ENCODE measurements around the gene MBD5. TPM values are rescaled to one million over a fixed set of nuclear protein-coding genes. Genes with fewer than 3 reads are reported as not detected.
"Not testable (repeated sequence)": the region's sequence is repeated elsewhere in the genome, so short reads cannot be mapped to it uniquely, and the experiment has no call there.

The MBD5 gene
- total and polyA plus RNA-seq, 2 donors, result 13.3 to 13.4 TPM

- Histone ChIP-seq H3K4me1 (ENCODE audit: control insufficient read depth in 2 of 2, insufficient read depth in 2 of 2, low read length in 2 of 2) (no peaks in the 10 kb centered on the region), H3K9me3 (ENCODE audit: control insufficient read depth in 2 of 2, insufficient read depth in 1 of 2, low read length in 1 of 2) (peaks cover 0 to 7% of the 10 kb centered on the region in 2 donors), H3K36me3 (ENCODE audit: control insufficient read depth in 2 of 2, insufficient read depth in 2 of 2, low read length in 1 of 2) (peaks cover 6 to 8% of the 10 kb centered on the region in 2 donors), H3K27ac (ENCODE audit: low read depth in 1 of 2, low read length in 1 of 2) (no peak overlapping the region), H3K27me3 (ENCODE audit: control insufficient read depth in 2 of 2, insufficient read depth in 1 of 2, low read length in 1 of 2) (no peaks in the 10 kb centered on the region), H3K4me3 (ENCODE audit: low read length in 2 of 2) (no peak overlapping the region)
- DNase-seq (ENCODE audit: low read depth in 6 of 9, low spot score in 9 of 9), result no peak
- WGBS, result 95% methylated on average over 4 of the region's 4 CpGs
Measured at GRCh38 chr2:147998203-147998602, 22.7 kb upstream of the MBD5 start.

- no peak overlapping the region for H3K4me3 ChIP-seq (ENCODE audit: low read length in 2 of 2)
- no peak overlapping the region for H3K27ac ChIP-seq (ENCODE audit: low read depth in 1 of 2, low read length in 1 of 2)
- H3K9me3 ChIP-seq (ENCODE audit: control insufficient read depth in 2 of 2, insufficient read depth in 1 of 2, low read length in 1 of 2), result peaks cover 0 to 7% of the 10 kb centered on the region in 2 donors
- WGBS, result 87% methylated on average over 2 of the region's 2 CpGs
- peaks cover 6 to 8% of the 10 kb centered on the region in 2 donors for H3K36me3 ChIP-seq (ENCODE audit: control insufficient read depth in 2 of 2, insufficient read depth in 2 of 2, low read length in 1 of 2)
- no peak for DNase-seq (ENCODE audit: low read depth in 6 of 9, low spot score in 9 of 9)
- H3K27me3 ChIP-seq (ENCODE audit: control insufficient read depth in 2 of 2, insufficient read depth in 1 of 2, low read length in 1 of 2), result no peaks in the 10 kb centered on the region
- H3K4me1 ChIP-seq (ENCODE audit: control insufficient read depth in 2 of 2, insufficient read depth in 2 of 2, low read length in 2 of 2), result no peaks in the 10 kb centered on the region
Measured at GRCh38 chr2:147999126-147999525, 21.8 kb upstream of the MBD5 start.

- H3K27me3 ChIP-seq (ENCODE audit: control insufficient read depth in 2 of 2, insufficient read depth in 1 of 2, low read length in 1 of 2), result no peaks in the 10 kb centered on the region
- no peak for DNase-seq (ENCODE audit: low read depth in 6 of 9, low spot score in 9 of 9)
- H3K4me3 ChIP-seq (ENCODE audit: low read length in 2 of 2), result no peak overlapping the region
- WGBS, result 93% methylated on average over 1 of the region's 1 CpG
- no peak overlapping the region for H3K27ac ChIP-seq (ENCODE audit: low read depth in 1 of 2, low read length in 1 of 2)
- peaks cover 0 to 7% of the 10 kb centered on the region in 2 donors for H3K9me3 ChIP-seq (ENCODE audit: control insufficient read depth in 2 of 2, insufficient read depth in 1 of 2, low read length in 1 of 2)
- no peaks in the 10 kb centered on the region for H3K4me1 ChIP-seq (ENCODE audit: control insufficient read depth in 2 of 2, insufficient read depth in 2 of 2, low read length in 2 of 2)
- peaks cover 5 to 6% of the 10 kb centered on the region in 2 donors for H3K36me3 ChIP-seq (ENCODE audit: control insufficient read depth in 2 of 2, insufficient read depth in 2 of 2, low read length in 1 of 2)
Measured at GRCh38 chr2:148000095-148000494, 20.8 kb upstream of the MBD5 start.

GRCh38 chr2:148002420-148002819 is 18.5 kb upstream of the MBD5 start:
- not testable (repeated sequence) for H3K36me3 ChIP-seq (ENCODE audit: control insufficient read depth in 2 of 2, insufficient read depth in 2 of 2, low read length in 1 of 2); H3K27me3 ChIP-seq (ENCODE audit: control insufficient read depth in 2 of 2, insufficient read depth in 1 of 2, low read length in 1 of 2); H3K4me3 ChIP-seq (ENCODE audit: low read length in 2 of 2); H3K27ac ChIP-seq (ENCODE audit: low read depth in 1 of 2, low read length in 1 of 2); H3K4me1 ChIP-seq (ENCODE audit: control insufficient read depth in 2 of 2, insufficient read depth in 2 of 2, low read length in 2 of 2); DNase-seq (ENCODE audit: low read depth in 6 of 9, low spot score in 9 of 9); H3K9me3 ChIP-seq (ENCODE audit: control insufficient read depth in 2 of 2, insufficient read depth in 1 of 2, low read length in 1 of 2)

GRCh38 chr2:148006249-148007007 is 14.5 kb upstream of the MBD5 start:
- 87% methylated on average over 6 of the region's 6 CpGs for WGBS
- no peaks in the 10 kb centered on the region for H3K36me3 ChIP-seq (ENCODE audit: control insufficient read depth in 2 of 2, insufficient read depth in 2 of 2, low read length in 1 of 2)
- no peaks in the 10 kb centered on the region for H3K4me1 ChIP-seq (ENCODE audit: control insufficient read depth in 2 of 2, insufficient read depth in 2 of 2, low read length in 2 of 2)
- no peak for DNase-seq (ENCODE audit: low read depth in 6 of 9, low spot score in 9 of 9)
- H3K4me3 ChIP-seq (ENCODE audit: low read length in 2 of 2), result no peak overlapping the region
- H3K9me3 ChIP-seq (ENCODE audit: control insufficient read depth in 2 of 2, insufficient read depth in 1 of 2, low read length in 1 of 2), result peaks cover 0 to 4% of the 10 kb centered on the region in 2 donors
- H3K27me3 ChIP-seq (ENCODE audit: control insufficient read depth in 2 of 2, insufficient read depth in 1 of 2, low read length in 1 of 2), result no peaks in the 10 kb centered on the region
- no peak overlapping the region for H3K27ac ChIP-seq (ENCODE audit: low read depth in 1 of 2, low read length in 1 of 2)

GRCh38 chr2:148007219-148007900 is 13.5 kb upstream of the MBD5 start:
- H3K27ac ChIP-seq (ENCODE audit: low read depth in 1 of 2, low read length in 1 of 2), result no peak overlapping the region
- 98% methylated on average over 5 of the region's 5 CpGs for WGBS
- H3K9me3 ChIP-seq (ENCODE audit: control insufficient read depth in 2 of 2, insufficient read depth in 1 of 2, low read length in 1 of 2), result peaks cover 0 to 4% of the 10 kb centered on the region in 2 donors
- H3K27me3 ChIP-seq (ENCODE audit: control insufficient read depth in 2 of 2, insufficient read depth in 1 of 2, low read length in 1 of 2), result no peaks in the 10 kb centered on the region
- no peaks in the 10 kb centered on the region for H3K4me1 ChIP-seq (ENCODE audit: control insufficient read depth in 2 of 2, insufficient read depth in 2 of 2, low read length in 2 of 2)
- no peak for DNase-seq (ENCODE audit: low read depth in 6 of 9, low spot score in 9 of 9)
- H3K4me3 ChIP-seq (ENCODE audit: low read length in 2 of 2), result no peak overlapping the region
- H3K36me3 ChIP-seq (ENCODE audit: control insufficient read depth in 2 of 2, insufficient read depth in 2 of 2, low read length in 1 of 2), result no peaks in the 10 kb centered on the region

GRCh38 chr2:148008411-148008810 is 12.5 kb upstream of the MBD5 start:
- H3K4me3 ChIP-seq (ENCODE audit: low read length in 2 of 2); H3K27ac ChIP-seq (ENCODE audit: low read depth in 1 of 2, low read length in 1 of 2); DNase-seq (ENCODE audit: low read depth in 6 of 9, low spot score in 9 of 9); H3K27me3 ChIP-seq (ENCODE audit: control insufficient read depth in 2 of 2, insufficient read depth in 1 of 2, low read length in 1 of 2); H3K9me3 ChIP-seq (ENCODE audit: control insufficient read depth in 2 of 2, insufficient read depth in 1 of 2, low read length in 1 of 2); H3K4me1 ChIP-seq (ENCODE audit: control insufficient read depth in 2 of 2, insufficient read depth in 2 of 2, low read length in 2 of 2); H3K36me3 ChIP-seq (ENCODE audit: control insufficient read depth in 2 of 2, insufficient read depth in 2 of 2, low read length in 1 of 2): not testable (repeated sequence)
- WGBS, result 99% methylated on average over 7 of the region's 7 CpGs

- H3K9me3 ChIP-seq (ENCODE audit: control insufficient read depth in 2 of 2, insufficient read depth in 1 of 2, low read length in 1 of 2), result no peaks in the 10 kb centered on the region
- DNase-seq (ENCODE audit: low read depth in 6 of 9, low spot score in 9 of 9), result no peak
- 97% methylated on average over 2 of the region's 2 CpGs for WGBS
- no peaks in the 10 kb centered on the region for H3K27me3 ChIP-seq (ENCODE audit: control insufficient read depth in 2 of 2, insufficient read depth in 1 of 2, low read length in 1 of 2)
- no peak overlapping the region for H3K27ac ChIP-seq (ENCODE audit: low read depth in 1 of 2, low read length in 1 of 2)
- H3K4me3 ChIP-seq (ENCODE audit: low read length in 2 of 2), result no peak overlapping the region
- H3K4me1 ChIP-seq (ENCODE audit: control insufficient read depth in 2 of 2, insufficient read depth in 2 of 2, low read length in 2 of 2), result no peaks in the 10 kb centered on the region
- no peaks in the 10 kb centered on the region for H3K36me3 ChIP-seq (ENCODE audit: control insufficient read depth in 2 of 2, insufficient read depth in 2 of 2, low read length in 1 of 2)
Measured at GRCh38 chr2:148013876-148014275, 7.0 kb upstream of the MBD5 start.

GRCh38 chr2:148014616-148015015 is 6.3 kb upstream of the MBD5 start:
- Histone ChIP-seq H3K4me1 (ENCODE audit: control insufficient read depth in 2 of 2, insufficient read depth in 2 of 2, low read length in 2 of 2) (peaks cover 3% of the 10 kb centered on the region in 2 donors), H3K9me3 (ENCODE audit: control insufficient read depth in 2 of 2, insufficient read depth in 1 of 2, low read length in 1 of 2) (no peaks in the 10 kb centered on the region), H3K36me3 (ENCODE audit: control insufficient read depth in 2 of 2, insufficient read depth in 2 of 2, low read length in 1 of 2) (no peaks in the 10 kb centered on the region), H3K4me3 (ENCODE audit: low read length in 2 of 2) (no peak overlapping the region), H3K27me3 (ENCODE audit: control insufficient read depth in 2 of 2, insufficient read depth in 1 of 2, low read length in 1 of 2) (no peaks in the 10 kb centered on the region), H3K27ac (ENCODE audit: low read depth in 1 of 2, low read length in 1 of 2) (no peak overlapping the region)
- 95% methylated on average over 5 of the region's 5 CpGs for WGBS
- DNase-seq (ENCODE audit: low read depth in 6 of 9, low spot score in 9 of 9), result no peak
